ENCODE data around the gene ARSA. TPM values are rescaled to one million over a fixed set of nuclear protein-coding genes. Genes with fewer than 3 reads are reported as not detected.

The ARSA gene
- total and polyA plus RNA-seq, 2 of the 13 experiments (the other 11 are each of a cell fraction or from before 2014, with no cell fraction given): 9.0 to 11.5 TPM

GRCh38 chr22:50633771-50634170 lies 5.8 kb upstream of the ARSA start:
- Histone ChIP-seq H3K27me3 (ENCODE audit: control insufficient read depth in 1 of 2, insufficient read depth in 2 of 2, low read length in 2 of 2) (no peaks in the 10 kb centered on the region), H3K4me3 (replicated peaks in 1 of 3; ENCODE audit: insufficient read depth in 1 of 3, low read depth in 2 of 3, low read length in 3 of 3) (no peak overlapping the region), H3K4me2 (ENCODE audit: low read depth, low read length) (no peak overlapping the region), H3K9me3 (ENCODE audit: low read length) (no peaks in the 10 kb centered on the region), H3K4me1 (ENCODE audit: insufficient read depth, low read length) (peaks cover 15% of the 10 kb centered on the region), H4K20me1 (ENCODE audit: insufficient read depth, low read length) (no peaks in the 10 kb centered on the region), H2AFZ (ENCODE audit: low read length) (no peak overlapping the region), H3K79me2 (ENCODE audit: insufficient read depth, low read length) (peaks cover under 1% of the 10 kb centered on the region), H3K36me3 (replicated peaks in 1 of 2; ENCODE audit: control insufficient read depth in 1 of 2, insufficient read depth in 2 of 2, low read length in 2 of 2) (no peaks in the 10 kb centered on the region), H3K27ac (ENCODE audit: extremely low read length, insufficient read depth, low read length) (no peak overlapping the region), H3K9ac (ENCODE audit: insufficient read depth, low read depth, low read length) (no peak overlapping the region)
- ChIA-PET POLR2A (interaction anchor here (1.3 kb wide), 1 partner anchor 8 kb away, joined by 8 read pairs; no protein-coding TSS in a partner anchor), CTCF (ENCODE audit: low intra/inter-chr PET ratio, low total read pairs) (no interaction called here)
- in situ Hi-C loops (cut with HindIII; ENCODE audit: extremely low pct_ligation_motif_present, low pct_unique_long_range_greater_than_20kb) (no loop called here), intact Hi-C loops (cut with micrococcal nuclease; ENCODE audit: unreplicated experiment) (no loop called here)
- no peak for FAIRE-seq
- DNase-seq (ENCODE audit: low spot score): no peak
- WGBS (ENCODE audit: low lambda C conversion rate): 96% methylated on average over 11 of the region's 11 CpGs
- no TSS peak for BruUV-seq (replicated peaks)
- no peak for ATAC-seq
- TF ChIP-seq GABPB1 (CRISPR knock-in tag; IDR thresholded peaks at IDR 0.05) (no peak), KMT2B (CRISPR knock-in tag; IDR thresholded peaks at IDR 0.05) (no peak), ZNF576 (CRISPR knock-in tag; IDR thresholded peaks at IDR 0.05) (no peak), STAT5B (CRISPR knock-in tag; IDR thresholded peaks at IDR 0.05) (no peak), DR1 (CRISPR knock-in tag; IDR thresholded peaks at IDR 0.05) (no peak), KLF13 (CRISPR knock-in tag; IDR thresholded peaks at IDR 0.05) (no peak), DDIT3 (CRISPR knock-in tag; IDR thresholded peaks at IDR 0.05) (no peak), PHF20 (CRISPR knock-in tag; IDR thresholded peaks at IDR 0.05) (no peak)
- TF ChIP-seq, protein P1, sequence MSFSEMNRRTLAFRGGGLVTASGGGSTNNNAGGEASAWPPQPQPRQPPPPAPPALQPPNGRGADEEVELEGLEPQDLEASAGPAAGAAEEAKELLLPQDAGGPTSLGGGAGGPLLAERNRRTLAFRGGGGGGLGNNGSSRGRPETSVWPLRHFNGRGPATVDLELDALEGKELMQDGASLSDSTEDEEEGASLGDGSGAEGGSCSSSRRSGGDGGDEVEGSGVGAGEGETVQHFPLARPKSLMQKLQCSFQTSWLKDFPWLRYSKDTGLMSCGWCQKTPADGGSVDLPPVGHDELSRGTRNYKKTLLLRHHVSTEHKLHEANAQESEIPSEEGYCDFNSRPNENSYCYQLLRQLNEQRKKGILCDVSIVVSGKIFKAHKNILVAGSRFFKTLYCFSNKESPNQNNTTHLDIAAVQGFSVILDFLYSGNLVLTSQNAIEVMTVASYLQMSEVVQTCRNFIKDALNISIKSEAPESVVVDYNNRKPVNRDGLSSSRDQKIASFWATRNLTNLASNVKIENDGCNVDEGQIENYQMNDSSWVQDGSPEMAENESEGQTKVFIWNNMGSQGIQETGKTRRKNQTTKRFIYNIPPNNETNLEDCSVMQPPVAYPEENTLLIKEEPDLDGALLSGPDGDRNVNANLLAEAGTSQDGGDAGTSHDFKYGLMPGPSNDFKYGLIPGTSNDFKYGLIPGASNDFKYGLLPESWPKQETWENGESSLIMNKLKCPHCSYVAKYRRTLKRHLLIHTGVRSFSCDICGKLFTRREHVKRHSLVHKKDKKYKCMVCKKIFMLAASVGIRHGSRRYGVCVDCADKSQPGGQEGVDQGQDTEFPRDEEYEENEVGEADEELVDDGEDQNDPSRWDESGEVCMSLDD (CRISPR knock-in tag; IDR thresholded peaks at IDR 0.05; ENCODE audit: borderline replicate concordance): no peak
- TF ChIP-seq, protein P2, sequence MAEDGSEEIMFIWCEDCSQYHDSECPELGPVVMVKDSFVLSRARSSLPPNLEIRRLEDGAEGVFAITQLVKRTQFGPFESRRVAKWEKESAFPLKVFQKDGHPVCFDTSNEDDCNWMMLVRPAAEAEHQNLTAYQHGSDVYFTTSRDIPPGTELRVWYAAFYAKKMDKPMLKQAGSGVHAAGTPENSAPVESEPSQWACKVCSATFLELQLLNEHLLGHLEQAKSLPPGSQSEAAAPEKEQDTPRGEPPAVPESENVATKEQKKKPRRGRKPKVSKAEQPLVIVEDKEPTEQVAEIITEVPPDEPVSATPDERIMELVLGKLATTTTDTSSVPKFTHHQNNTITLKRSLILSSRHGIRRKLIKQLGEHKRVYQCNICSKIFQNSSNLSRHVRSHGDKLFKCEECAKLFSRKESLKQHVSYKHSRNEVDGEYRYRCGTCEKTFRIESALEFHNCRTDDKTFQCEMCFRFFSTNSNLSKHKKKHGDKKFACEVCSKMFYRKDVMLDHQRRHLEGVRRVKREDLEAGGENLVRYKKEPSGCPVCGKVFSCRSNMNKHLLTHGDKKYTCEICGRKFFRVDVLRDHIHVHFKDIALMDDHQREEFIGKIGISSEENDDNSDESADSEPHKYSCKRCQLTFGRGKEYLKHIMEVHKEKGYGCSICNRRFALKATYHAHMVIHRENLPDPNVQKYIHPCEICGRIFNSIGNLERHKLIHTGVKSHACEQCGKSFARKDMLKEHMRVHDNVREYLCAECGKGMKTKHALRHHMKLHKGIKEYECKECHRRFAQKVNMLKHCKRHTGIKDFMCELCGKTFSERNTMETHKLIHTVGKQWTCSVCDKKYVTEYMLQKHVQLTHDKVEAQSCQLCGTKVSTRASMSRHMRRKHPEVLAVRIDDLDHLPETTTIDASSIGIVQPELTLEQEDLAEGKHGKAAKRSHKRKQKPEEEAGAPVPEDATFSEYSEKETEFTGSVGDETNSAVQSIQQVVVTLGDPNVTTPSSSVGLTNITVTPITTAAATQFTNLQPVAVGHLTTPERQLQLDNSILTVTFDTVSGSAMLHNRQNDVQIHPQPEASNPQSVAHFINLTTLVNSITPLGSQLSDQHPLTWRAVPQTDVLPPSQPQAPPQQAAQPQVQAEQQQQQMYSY (CRISPR knock-in tag; IDR thresholded peaks at IDR 0.05): no peak

All from HepG2 (cell line).